PFSK-1 (cell line): ENCODE measurements around the gene PCED1B.

ENCODE experiments used
- FOXP2 ChIP-seq: optimal IDR thresholded peaks from 2 replicates; pipeline ENCODE3; 2011; ENCODE audit warnings: borderline replicate concordance, control low read depth, inconsistent platforms; ENCODE audit not compliant: insufficient read depth; ENCODE audit errors: extremely low read length, extremely low read depth
- POLR2AphosphoS5 ChIP-seq: IDR thresholded peaks from 2 replicates; pipeline ENCODE4 v1.6.1; 2012; ENCODE audit warnings: low read depth, mild to moderate bottlenecking, control low read depth, low read length, moderate library complexity
- REST ChIP-seq, 2 experiments: IDR thresholded peaks; 2 replicates each; pipeline versions ENCODE4 v1.6.1 to v1.8.0; 2011 to 2012; ENCODE audit warnings: low read depth in 2 of 2, low read length in 2 of 2, control low read depth in 1 of 2, inconsistent platforms in 1 of 2, mild to moderate bottlenecking in 1 of 2, moderate library complexity in 1 of 2; ENCODE audit not compliant: insufficient read depth in 1 of 2
- SIN3A ChIP-seq: IDR thresholded peaks from 2 replicates; pipeline ENCODE4 v1.6.1; 2012; ENCODE audit warnings: mild to moderate bottlenecking, low read length, moderate library complexity, borderline replicate concordance; ENCODE audit not compliant: insufficient read depth
- TAF1 ChIP-seq: IDR thresholded peaks from 2 replicates; pipeline ENCODE4 v1.6.1; 2012; ENCODE audit warnings: low read length, control low read depth, borderline replicate concordance; ENCODE audit not compliant: insufficient read depth

The PCED1B gene

GRCh38 chr12:47065546-47065945, 13.9 kb upstream of the PCED1B start:
- TF ChIP-seq TAF1 (no peak), REST (IDR thresholded peaks at IDR 0.05; ENCODE audit: insufficient read depth in 1 of 2, low read depth in 2 of 2, low read length in 2 of 2) (no peak), FOXP2 (no peak), SIN3A (no peak), POLR2AphosphoS5 (no peak)

GRCh38 chr12:47066278-47067025, 13.0 kb upstream of the PCED1B start:
- TF ChIP-seq REST (IDR thresholded peaks at IDR 0.05; ENCODE audit: insufficient read depth in 1 of 2, low read depth in 2 of 2, low read length in 2 of 2) = no peak
- TF ChIP-seq POLR2AphosphoS5 = no peak
- no peak for TF ChIP-seq FOXP2
- no peak for TF ChIP-seq SIN3A
- TF ChIP-seq TAF1 = no peak

- TF ChIP-seq SIN3A = no peak
Measured at GRCh38 chr12:47067176-47067575, 12.2 kb upstream of the PCED1B start.

- TF ChIP-seq FOXP2 = no peak
Measured at GRCh38 chr12:47067771-47068431, 11.5 kb upstream of the PCED1B start.

- no peak for TF ChIP-seq FOXP2
- no peak for TF ChIP-seq SIN3A
- TF ChIP-seq REST (IDR thresholded peaks at IDR 0.05; ENCODE audit: insufficient read depth in 1 of 2, low read depth in 2 of 2, low read length in 2 of 2) = no peak
- TF ChIP-seq POLR2AphosphoS5 = no peak
- no peak for TF ChIP-seq TAF1
Measured at GRCh38 chr12:47068539-47068938, 10.9 kb upstream of the PCED1B start.

- TF ChIP-seq FOXP2 (no peak), TAF1 (no peak), SIN3A (no peak), REST (IDR thresholded peaks at IDR 0.05; ENCODE audit: insufficient read depth in 1 of 2, low read depth in 2 of 2, low read length in 2 of 2) (no peak), POLR2AphosphoS5 (no peak)
Measured at GRCh38 chr12:47070310-47070709, 9.1 kb upstream of the PCED1B start.
